Medulla oblongata (tissue), 1 donor: ENCODE results near the gene SPATA6L.
A peak's percentile ranks its signal among the peaks of the same experiment; 100 is the strongest.

Source experiments
- DNase-seq: peaks from one replicate; pipeline ENCODE4 v3.0.0-alpha.2; 2015; ENCODE audit errors: extremely low spot score

SPATA6L gene

DNA sequence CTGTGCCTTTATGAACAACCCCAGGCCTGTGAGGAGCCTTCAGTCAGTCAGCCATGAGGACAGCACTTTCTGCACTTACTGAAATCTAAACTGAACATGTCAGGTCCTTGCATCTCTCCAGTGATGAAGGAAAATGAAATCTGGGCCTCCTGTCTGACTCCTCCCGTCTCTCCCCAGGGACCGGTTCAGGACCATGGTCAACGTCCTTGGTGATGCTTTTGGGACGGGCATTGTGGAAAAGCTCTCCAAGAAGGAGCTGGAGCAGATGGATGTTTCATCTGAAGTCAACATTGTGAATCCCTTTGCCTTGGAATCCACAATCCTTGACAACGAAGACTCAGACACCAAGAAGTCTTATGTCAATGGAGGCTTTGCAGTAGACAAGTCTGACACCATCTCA, 81.1 kb downstream of the SPATA6L start:
- no peak for DNase-seq

DNA sequence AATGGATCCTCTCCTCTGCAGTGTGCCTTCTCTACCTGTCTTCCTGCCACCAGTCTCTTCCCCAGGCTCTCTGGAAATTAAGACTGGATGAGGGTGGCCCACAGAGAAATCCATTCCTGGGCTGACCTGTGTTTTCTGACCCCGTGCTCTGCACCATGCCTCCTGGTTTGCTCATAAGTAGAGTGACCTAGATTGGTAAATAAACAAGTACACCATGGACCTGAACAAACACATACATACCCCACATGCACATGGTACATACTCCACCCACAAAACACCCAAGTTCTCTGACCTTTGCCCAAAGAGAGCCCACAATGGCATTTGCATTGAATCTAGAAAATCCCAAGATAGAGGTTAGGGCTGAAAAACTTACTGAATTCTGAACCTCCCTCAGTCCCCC, 81.6 kb downstream of the SPATA6L start:
- no peak for DNase-seq

DNA sequence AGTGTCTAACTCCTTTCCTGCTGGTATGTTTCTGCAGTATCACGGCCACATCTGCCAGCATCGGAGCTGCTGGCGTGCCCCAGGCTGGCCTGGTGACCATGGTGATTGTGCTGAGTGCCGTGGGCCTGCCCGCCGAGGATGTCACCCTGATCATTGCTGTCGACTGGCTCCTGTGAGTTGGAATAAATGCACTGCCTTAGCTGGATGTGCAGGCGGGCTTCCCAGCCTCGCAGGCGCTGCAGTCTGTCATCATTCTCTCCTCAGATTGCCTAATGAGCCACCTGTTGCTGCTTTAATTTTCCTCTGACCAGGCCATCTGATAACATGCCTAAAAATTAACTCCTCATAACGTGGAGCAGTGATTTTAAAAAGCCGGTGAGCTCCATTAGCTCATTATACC, 83.3 kb downstream of the SPATA6L start:
- no peak for DNase-seq

DNA sequence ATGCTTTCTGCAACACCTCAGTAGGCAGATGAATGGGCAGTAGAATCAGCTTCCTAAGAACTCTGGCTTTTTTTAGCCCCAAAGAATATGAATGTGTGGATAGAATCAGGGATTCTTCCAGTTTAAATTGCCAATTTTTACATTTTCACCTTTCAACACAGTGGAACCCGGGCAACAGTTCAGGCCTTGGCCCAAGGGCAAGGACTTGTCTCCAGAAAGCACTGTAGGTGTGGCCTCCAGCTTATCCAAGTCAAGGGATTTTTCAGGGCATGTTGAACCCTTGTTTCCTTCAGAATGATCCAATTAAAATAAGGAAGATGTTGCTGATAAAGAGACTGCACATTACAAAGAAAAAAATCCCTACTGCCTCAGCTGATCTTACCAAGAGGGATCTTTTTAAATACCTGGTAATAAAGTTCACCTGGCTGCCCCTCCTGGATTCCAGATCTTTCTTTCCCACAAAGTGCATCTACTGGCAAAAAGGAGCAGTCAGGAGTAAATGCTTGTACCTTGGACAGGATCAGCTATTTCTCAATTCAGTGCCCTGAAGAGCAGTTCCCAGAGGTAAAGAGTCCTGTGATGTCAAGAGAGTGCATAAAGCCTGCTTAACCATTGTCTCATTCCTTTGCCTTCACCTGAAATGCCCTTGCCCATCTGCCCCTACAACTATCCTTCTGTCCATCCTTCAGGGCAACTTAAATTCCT, 84.3 kb downstream of the SPATA6L start:
- DNase-seq: peak; percentile 31

DNA sequence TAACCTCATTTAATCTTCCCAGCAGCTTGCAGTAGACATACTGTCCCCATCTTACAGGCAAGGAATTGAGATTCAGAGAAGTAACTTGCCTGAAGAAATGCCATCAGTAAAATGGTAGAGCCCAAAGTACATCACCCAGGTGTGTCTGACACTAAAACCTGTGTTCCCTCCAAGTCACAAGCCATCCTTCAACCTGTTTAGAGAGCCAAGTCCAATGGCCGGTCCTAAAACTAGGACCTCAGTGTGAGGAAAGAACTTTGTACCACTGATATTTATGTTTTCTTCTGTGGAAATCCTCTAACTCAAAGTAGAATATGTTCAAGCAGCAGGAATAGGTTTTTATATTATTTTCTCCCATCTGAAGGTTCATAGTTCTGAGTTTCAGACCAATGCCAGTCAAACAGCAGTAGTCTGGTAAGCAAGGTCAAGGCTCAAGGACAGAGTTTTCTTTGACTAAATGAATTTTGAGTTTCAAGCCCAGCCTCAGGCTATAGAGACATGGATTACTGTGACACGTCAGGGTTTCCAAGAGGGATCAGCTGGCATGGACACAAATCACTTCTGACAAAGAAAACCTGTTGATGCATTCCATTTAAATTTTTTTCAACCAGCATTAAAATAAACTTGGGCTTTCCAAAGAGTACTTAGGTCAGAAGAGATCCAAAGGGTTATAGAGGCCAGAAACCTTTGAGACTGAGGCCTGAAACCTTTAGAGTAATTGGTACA, 85.1 kb downstream of the SPATA6L start:
- no peak for DNase-seq

DNA sequence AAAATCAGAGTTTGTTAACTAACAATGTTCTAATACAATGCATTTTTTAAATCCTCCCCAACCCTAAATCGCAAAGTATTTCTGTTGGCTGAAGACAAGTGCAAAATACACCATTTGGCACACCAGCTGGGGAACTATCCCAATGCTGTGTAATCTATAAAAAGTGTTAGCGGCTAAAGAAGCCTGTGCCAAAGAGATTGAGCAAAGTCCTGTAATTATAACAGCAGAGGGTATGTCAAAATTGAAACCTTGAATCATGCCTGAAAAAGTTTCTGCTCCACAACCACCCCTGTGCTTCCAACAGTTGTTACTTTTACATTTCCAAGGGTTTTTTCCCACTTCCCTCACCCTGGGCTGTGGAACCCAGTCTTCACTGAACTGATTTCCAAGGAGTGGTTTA, 87.3 kb downstream of the SPATA6L start:
- DNase-seq: no peak

DNA sequence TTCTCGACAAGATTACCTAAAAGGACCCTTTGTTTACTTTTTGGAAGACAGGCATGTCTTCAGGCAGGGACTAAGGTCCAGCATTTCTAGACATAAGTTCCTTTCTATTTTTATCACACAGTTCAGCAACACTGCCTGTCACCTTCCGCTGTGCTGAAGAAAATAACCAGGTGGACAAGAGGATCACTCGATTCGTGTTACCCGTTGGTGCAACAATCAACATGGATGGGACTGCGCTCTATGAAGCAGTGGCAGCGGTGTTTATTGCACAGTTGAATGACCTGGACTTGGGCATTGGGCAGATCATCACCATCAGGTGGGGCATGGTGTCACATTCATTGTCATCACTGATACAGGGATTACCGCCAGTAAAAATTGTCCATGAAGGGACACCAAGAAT, 89.8 kb downstream of the SPATA6L start:
- no peak for DNase-seq

DNA sequence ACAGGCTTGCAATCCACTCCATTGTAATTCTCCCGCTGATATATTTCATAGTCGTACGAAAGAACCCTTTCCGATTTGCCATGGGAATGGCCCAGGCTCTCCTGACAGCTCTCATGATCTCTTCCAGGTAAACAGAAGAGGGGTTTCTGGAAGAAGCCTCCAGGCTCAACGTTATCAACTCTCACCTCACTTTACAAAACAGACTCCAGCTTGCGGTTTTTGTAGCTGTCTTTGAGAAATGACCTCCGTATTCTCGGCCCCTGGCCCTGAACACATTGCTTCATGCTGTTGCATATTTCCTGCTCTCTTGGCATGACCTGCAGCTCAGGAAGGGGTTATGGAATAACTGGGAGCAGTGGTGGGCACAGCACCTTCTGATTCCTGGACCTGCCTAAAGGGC, 90.3 kb downstream of the SPATA6L start:
- DNase-seq: no peak

DNA sequence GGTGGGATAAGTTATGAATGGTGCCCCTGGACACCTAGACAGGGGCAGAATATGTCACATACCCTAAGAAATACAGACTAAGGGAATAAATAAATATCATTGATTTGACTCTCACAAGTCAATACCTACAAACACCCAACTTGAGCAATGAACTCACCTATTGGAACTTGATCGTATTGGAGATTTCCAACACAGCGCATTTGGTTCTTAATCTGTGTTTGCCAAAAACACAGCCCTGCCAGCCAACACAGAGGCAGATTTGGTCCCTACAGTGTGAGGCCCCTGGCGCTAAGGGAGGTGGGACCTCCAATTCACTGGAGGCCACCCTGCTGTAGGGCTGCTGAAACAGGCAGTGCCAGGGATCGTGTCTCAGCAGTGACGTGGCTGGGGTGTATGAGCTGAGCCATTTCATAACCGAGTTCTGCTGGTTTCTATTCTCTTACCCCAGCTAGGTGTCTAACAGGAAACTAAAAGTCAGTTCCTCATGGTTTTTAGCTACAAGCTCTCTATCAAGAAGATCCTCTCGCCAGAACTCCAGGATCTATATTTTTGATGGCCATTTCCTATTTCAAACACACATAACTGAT, 91.5 kb downstream of the SPATA6L start:
- no peak for DNase-seq

DNA sequence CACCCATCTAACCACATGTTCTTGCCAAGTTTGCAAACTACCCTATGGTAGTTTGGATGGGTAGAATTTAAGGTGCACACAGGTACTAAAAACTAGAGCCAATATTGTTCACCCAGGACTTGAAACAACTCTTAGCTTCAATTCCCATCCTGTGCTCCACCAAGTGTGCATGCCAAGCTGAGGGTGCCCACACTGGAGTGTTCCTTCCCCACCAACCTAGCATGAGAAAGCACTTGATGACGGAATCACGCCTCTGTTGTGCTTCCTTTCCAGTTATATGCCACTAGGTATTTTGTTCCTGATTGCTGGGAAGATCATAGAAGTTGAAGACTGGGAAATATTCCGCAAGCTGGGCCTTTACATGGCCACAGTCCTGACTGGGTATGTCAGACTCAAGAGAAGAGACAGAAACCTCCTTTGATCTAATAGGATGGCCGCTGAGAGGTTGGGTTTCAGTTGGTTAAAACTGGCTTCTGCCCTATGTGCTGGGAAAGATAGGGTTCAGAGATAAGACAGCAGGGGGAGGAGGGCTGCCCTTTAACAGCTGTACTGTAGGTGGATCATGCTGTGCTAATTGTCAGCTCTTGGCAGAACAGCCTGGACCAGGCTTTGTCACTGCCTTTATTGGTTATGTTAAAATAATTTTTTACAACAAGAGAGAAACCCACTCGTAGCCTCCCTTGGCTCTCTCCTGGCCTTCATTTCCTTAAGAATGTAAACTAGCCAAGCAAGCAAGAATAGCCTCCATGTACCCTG, 92.5 kb downstream of the SPATA6L start:
- no peak for DNase-seq

DNA sequence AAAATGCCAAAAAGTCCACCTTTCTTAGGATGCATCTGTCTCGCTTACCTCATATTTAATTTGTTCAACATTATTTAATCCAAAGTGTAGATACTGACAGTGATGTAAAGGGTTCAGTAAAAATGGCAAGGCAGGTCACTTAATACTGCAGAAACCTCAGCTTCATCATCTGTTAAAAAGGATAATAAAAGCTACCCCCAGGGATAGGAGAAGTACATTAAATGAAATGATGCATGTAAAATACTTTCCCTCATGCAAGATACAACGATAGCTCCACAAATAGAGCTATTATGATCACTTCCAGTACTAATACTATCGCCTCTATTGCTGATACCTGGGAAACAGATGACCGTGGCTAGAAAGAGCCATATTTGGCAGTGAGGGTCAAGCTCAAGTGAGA, 93.1 kb downstream of the SPATA6L start:
- DNase-seq: no peak

DNA sequence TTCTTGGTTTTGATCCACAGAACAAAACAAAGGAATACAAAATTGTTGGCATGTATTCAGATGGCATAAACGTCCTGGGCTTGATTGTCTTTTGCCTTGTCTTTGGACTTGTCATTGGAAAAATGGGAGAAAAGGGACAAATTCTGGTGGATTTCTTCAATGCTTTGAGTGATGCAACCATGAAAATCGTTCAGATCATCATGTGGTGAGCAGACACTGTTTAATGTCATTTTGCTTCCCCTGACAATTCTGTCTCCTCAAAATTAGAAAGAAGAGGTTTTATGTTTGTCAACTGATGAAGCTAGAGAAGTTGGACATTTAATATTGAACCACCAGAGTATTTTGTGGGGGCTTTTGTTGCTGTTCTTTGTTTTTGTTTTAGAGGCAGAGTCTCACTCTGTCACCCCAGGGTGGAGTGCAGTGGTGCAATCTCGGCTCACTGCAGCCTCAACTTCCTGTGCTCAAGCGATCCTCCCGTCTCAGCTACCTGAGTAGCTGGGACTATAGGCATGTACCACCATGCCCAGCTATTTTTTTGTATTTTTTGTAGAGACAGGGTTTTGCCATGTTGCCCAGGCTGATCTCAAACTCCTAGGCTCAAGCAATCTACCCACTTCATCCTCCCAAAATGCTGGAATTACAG, 94.0 kb downstream of the SPATA6L start:
- DNase-seq: no peak

DNA sequence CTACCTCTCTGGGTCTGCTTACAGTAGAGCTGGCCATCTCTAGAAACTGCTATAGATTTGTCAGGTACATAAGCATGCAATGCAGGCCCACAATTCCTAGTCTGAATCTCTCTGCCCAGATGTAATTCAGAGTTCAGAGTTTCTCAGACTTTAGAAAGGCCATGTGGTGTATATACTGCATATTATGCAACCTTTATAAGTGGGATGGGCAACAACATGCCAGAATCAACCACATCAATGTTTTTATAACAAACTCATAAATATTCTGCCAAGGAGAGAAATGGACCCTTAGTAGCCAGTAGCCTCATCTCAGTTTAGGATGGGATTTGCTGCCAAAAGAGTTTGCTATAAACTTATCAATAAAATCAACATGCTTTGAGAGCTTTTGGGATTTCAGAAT, 97.2 kb downstream of the SPATA6L start:
- no peak for DNase-seq

DNA sequence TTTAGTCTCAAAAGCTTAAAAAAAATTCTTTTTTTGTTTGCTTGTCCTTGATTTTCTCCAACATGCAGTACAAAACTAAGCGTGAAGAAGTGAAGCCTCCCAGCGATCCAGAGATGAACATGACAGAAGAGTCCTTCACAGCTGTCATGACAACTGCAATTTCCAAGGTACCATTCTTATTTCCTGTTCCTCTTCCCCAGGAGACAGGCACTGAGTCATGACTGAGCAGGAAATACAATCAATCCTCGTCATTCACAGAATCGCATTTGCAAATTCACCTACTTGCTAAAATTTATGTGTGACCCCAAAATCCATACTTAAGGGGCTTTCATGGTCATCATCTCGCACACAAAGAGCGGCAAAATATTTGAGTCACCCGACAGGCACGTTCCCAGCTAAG, 98.7 kb downstream of the SPATA6L start:
- DNase-seq: no peak

DNA sequence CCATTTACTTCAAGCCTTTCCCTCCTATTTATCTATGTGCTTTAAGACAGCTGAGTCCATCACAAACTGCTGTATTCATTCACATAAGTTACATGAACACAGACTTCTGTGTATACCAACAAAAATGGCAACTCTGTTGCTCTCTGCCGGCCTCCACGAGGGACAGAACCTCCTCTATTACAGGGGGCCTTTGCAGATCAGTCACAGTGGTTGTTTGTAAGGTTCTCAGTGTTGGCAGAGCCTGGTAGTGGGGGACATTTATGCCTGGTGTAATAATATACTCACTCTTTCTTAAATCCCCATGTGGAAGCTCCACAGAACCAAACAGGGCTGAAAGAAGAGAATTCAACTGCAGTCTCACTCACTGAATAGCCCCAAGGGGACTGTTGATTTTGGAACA, 99.5 kb downstream of the SPATA6L start:
- DNase-seq: peak; percentile 65

DNA sequence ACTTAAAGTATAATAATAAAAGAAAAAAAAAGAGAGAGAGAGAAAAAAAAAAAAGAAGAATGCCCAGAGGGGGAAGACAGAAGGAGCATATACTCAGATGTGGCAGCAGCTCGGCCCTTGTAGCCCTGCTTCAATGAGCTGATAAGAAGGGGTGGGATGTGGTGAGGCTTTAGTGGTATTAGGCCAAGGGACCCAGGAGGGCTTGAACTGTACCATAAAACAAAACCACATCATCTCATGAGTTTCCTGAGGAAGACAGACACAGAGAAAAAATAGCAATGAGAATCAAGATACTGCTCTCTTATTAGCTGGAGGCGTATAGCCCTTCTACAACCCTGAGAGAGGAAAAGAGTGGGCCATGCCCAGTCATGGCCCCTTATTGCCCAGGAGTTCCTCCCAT, 103.2 kb downstream of the SPATA6L start:
- no peak for DNase-seq

DNA sequence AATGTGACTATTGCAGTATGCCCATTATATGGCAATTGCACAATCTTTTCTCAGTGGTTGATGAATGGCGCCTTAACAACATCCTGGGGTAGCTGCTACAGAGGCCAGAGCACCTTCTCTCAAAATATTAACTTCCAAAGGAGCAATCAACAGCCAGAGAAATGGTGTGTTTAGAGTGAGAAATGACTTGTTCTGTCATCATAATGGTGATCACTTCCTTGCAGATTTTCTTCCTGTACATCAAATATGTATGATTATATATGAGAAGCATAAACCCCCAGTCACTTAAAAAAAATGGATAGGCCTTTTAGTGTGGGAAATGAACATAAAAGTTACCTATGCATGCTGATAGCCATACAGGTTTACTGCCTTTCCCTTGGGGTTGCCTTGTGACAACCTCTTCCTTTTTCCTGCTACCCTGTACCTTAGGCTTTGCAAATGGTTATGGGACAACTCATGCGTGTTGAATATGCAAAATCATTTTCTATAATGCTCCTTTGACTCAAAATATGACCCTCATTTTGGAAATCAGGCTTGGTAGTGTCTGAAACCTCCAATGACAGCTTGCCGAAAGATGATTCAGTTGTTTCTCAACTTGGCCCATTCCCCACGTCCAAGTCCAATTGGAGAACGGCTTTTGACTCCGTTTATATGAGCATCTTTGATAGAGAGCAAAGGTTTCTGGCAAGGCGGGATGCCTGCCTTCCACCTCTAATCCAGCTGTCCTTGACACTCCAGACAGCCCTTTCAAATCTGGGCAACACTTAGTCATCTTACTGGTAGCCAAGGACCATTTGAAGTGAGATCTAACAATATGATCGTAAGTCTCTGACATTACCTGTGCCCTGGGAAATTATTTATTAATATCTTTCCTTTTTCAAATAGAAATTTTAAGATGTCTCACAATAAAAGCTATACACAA, 106.8 kb downstream of the SPATA6L start:
- no peak for DNase-seq

DNA sequence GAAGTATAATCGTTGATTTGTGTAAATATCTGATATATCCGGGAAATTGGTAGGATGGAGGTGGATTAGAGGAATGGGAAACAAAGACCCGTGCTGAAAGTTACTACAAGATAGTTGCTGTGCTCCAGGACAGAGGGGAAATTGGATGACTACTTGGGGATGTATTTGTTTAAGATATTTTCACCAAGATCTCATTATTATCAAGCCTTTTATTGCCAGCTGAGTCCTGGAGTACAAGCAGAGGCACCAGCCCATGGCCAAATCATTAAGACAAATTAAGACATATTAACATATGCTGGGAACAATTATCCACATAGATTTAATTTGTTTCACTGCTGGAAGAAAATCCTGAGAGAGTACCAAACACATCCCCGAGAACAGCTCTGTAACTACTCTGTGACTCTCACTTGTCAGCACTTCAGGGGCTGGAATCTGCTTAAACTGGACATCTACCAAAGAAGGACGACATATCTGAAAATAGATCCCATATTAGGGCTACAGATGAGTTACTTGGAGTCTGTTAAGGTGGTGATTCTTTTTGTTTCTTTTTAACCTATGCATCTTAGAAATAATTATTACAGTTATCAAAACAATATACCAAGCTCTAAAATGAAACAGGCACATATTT, 107.8 kb downstream of the SPATA6L start:
- no peak for DNase-seq

DNA sequence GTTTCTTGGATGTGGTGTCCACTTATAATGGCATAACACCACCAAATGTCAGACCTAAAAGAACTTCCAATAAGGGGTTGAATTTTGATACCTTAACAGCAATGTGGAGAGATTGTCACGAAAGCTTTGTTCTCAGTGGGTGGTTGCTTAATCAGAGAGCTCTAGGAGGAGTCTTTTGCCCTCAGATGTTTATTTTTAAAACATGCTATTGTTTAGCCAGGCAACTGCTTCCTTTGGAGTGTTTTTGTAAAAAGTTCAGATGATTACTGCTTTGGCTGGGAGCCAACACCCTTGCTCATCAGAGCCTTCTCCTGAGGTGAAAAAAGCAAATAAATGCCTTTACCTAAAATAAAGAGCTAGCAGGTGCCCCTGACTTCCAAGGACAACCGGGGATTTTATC, 111.0 kb downstream of the SPATA6L start:
- no peak for DNase-seq

DNA sequence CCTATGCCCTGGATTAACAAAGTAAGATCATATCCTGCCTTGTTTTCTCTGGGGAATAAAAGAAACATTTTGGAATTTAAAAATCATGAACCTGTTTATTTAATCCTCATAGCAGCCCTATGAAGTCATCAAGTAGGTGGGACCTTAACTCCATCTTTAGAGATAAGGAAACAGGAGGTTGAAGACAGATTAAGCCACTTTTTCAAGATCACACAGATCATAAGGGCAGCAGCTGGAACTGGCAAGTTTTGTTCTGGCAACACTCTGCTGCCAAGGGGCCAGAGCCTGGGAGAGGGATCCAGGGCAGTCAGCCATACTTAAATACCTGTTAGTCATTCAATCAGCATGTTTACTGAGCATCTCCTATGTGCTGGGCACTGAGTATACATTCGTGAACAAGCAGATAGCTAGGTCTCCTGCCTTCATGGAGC, 112.3 kb downstream of the SPATA6L start:
- no peak for DNase-seq
